B cell (primary cell): ENCODE results near the gene FARP2. TPM values are rescaled to one million over a fixed set of nuclear protein-coding genes. Genes with fewer than 3 reads are reported as not detected.

Experiments used
- ATAC-seq: fragments of 200-7000 bp; cut with Tn5 transposase; one replicate; pipeline ENCODE4 v1.10.0; 2021; ENCODE audit warnings: low read depth, mild to moderate bottlenecking, moderate number of reproducible peaks, moderate library complexity
- CTCF ChIA-PET: fragments of 350-600 bp; sonication (Branson Sonifier 250); formaldehyde crosslinking; loops from one replicate; lab custom pipeline; 2021; ENCODE audit warnings: antibody characterized with exemption, inconsistent platforms; lab: Charles Lee
- POLR2A ChIA-PET: fragments of 350-600 bp; sonication (Branson Sonifier 250); formaldehyde crosslinking; loops from one replicate; lab custom pipeline; 2021; ENCODE audit warnings: antibody characterized with exemption; lab: Charles Lee
- DNase-seq: peaks from one replicate; pipeline ENCODE4 v3.0.0; 2013
- H2AFZ ChIP-seq: 2 replicates; pipeline ENCODE4 v1.6.1; 2012; ENCODE audit warnings: mild to moderate bottlenecking, low read depth, low read length; ENCODE audit not compliant: insufficient read depth, poor library complexity, severe bottlenecking
- H3K27ac ChIP-seq, 2 donors: 1 replicate in 1 of 2; 2 replicates in 1 of 2; pipeline ENCODE4 v1.5.1; 2012 to 2013; ENCODE audit warnings: low read length in 2 of 2, mild to moderate bottlenecking in 2 of 2, moderate library complexity in 1 of 2
- H3K27me3 ChIP-seq, 4 experiments: fragments of 200-600 bp in 1 of 4; sonication (generic) in 1 of 4; replicated peaks in 1 of 4; 1 replicate in 2 of 4; 2 replicates in 2 of 4; pipeline versions ENCODE4 v1.6.1 to v1.7.0; 2013 to 2016; ENCODE audit warnings: low read length in 3 of 4, mild to moderate bottlenecking in 2 of 4, mixed read lengths in 1 of 4, moderate library complexity in 1 of 4; ENCODE audit not compliant: insufficient read depth in 4 of 4, control insufficient read depth in 3 of 4; ENCODE audit errors: control extremely low read depth in 1 of 4
- H3K36me3 ChIP-seq, 2 experiments: replicated peaks in 1 of 2; 1 replicate in 1 of 2; 2 replicates in 1 of 2; pipeline versions ENCODE4 v1.6.1 to v1.7.1; 2013; ENCODE audit warnings: low read length in 1 of 2; ENCODE audit not compliant: insufficient read depth in 2 of 2, control insufficient read depth in 1 of 2; ENCODE audit errors: control extremely low read depth in 1 of 2, extremely low read depth in 1 of 2
- H3K4me1 ChIP-seq, 2 donors: fragments of 200-600 bp in 1 of 2; sonication (generic) in 1 of 2; 1 replicate in 1 of 2; 2 replicates in 1 of 2; pipeline versions ENCODE4 v1.5.1 to v1.6.1; 2013 to 2017; ENCODE audit warnings: low read length in 2 of 2; ENCODE audit not compliant: control insufficient read depth in 2 of 2, insufficient read depth in 2 of 2
- H3K4me2 ChIP-seq: replicated peaks from 2 replicates; pipeline ENCODE3; 2012; ENCODE audit warnings: mild to moderate bottlenecking, low read depth, low read length; ENCODE audit not compliant: poor library complexity, severe bottlenecking
- H3K4me3 ChIP-seq, 5 experiments: fragments of 200-600 bp in 1 of 5; sonication (generic) in 1 of 5; 1 replicate in 3 of 5; 2 replicates in 2 of 5; pipeline versions ENCODE4 v1.5.1 to v1.7.0; 2011 to 2016; ENCODE audit warnings: low read length in 4 of 5, mild to moderate bottlenecking in 4 of 5, low read depth in 2 of 5, control low read depth in 1 of 5, moderate library complexity in 1 of 5; ENCODE audit not compliant: insufficient read depth in 1 of 5; ENCODE audit errors: control extremely low read depth in 1 of 5, extremely low read depth in 1 of 5
- H3K79me2 ChIP-seq: fragments of 200-600 bp; sonication (generic); one replicate; pipeline ENCODE4 v1.6.0; 2016; ENCODE audit warnings: low read length; ENCODE audit not compliant: control insufficient read depth, insufficient read depth
- H3K9ac ChIP-seq: fragments of 200-600 bp; sonication (generic); 2 replicates; pipeline ENCODE4 v1.6.1; 2017; ENCODE audit warnings: mild to moderate bottlenecking, low read length, moderate library complexity
- H3K9me3 ChIP-seq, 3 donors: one replicate each; pipeline versions ENCODE4 v1.6.1 to v1.7.1; 2013; ENCODE audit warnings: low read length in 2 of 3; ENCODE audit not compliant: control insufficient read depth in 2 of 3, insufficient read depth in 1 of 3; ENCODE audit errors: control extremely low read depth in 1 of 3
- H4K20me1 ChIP-seq: 2 replicates; pipeline ENCODE4 v1.6.0; 2012; ENCODE audit warnings: mild to moderate bottlenecking, low read length; ENCODE audit not compliant: insufficient read depth, control insufficient read depth, poor library complexity, severe bottlenecking
- H3K27ac Mint-ChIP-seq: one replicate; pipeline ENCODE4 v1.8.0; 2021; ENCODE audit warnings: mixed read lengths
- H3K27me3 Mint-ChIP-seq: one replicate; pipeline ENCODE4 v1.8.0; 2021; ENCODE audit warnings: mixed read lengths
- H3K4me1 Mint-ChIP-seq: one replicate; pipeline ENCODE4 v1.8.0; 2021; ENCODE audit warnings: mixed read lengths
- H3K4me3 Mint-ChIP-seq: one replicate; pipeline ENCODE4 v1.8.0; 2021; ENCODE audit warnings: mixed read lengths
- H3K9me3 Mint-ChIP-seq: one replicate; pipeline ENCODE4 v1.8.0; 2022; ENCODE audit warnings: mixed read lengths; ENCODE audit not compliant: insufficient read depth
- EZH2 ChIP-seq: IDR thresholded peaks from 2 replicates; pipeline ENCODE4 v1.6.1; 2012; ENCODE audit warnings: borderline replicate concordance, low read depth, mild to moderate bottlenecking, moderate library complexity, low read length; ENCODE audit not compliant: insufficient read depth, poor library complexity, severe bottlenecking
- WGBS: methylation state at CpG from one replicate; pipeline ENCODE4 v1.1.5; 2013; ENCODE audit warnings: missing lambda C conversion rate; ENCODE audit not compliant: insufficient coverage; 5-methylcytosine and 5-hydroxymethylcytosine counted together
- intact Hi-C: fragments of 100-400 bp; cut with micrococcal nuclease; formaldehyde crosslinking; loops from one replicate; pipeline ENCODE4 v1.10.0; 2022
- polyA plus RNA-seq: library from polyadenylated mRNA; depleted of rRNA; stranded (reverse); fragments of >200 nt; gene quantifications from 2 replicates; pipeline ENCODE4 v1.2.3, GENCODE V29; 2012
- total RNA-seq, 2 donors: library from RNA; stranded (reverse); fragments of 120-200 nt in 1 of 2; gene quantifications; 1 replicate in 1 of 2; 2 replicates in 1 of 2; pipeline versions ENCODE4 v1.2.3 to v1.2.4, GENCODE V29; 2013 to 2022
- TF ChIP-seq, protein P1 (sequence below): fragments of 200-600 bp; IDR thresholded peaks from one replicate; pipeline ENCODE4 v1.8.0; 2022; ENCODE audit warnings: antibody characterized with exemption, mild to moderate bottlenecking

Gene FARP2
- total and polyA plus RNA-seq, 2 donors (not counting 1 experiment from before 2014, with no cell fraction given) = 37.1 to 114 TPM

DNA sequence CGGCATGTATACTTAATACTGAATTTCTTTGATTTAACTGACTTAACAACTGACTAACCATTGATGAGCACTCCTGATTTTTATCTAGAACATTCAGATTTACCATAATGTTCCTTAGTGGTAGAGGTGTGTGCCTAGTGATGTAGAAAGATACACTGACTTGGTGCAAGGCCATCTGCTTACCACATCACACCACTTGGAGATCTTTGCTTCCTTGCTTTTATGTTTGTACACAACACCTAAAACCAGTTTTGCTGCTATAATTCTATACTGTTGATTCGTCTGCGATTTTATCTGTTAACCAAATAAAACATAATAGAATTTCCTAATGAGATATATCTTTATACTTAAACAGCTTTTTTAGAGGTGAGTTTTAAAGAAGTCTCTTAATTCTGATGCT, 3.9 kb upstream of the FARP2 start:
- Histone ChIP-seq H3K79me2 (peaks cover 11% of the 10 kb centered on the region), H3K27me3 (no peaks in the 10 kb centered on the region), H3K4me3 (no peak overlapping the region), H3K36me3 (peaks cover 3 to 43% of the 10 kb centered on the region in 2 experiments), H3K9ac (no peak overlapping the region), H4K20me1 (peaks cover 3% of the 10 kb centered on the region), H2AFZ (no peak overlapping the region), H3K9me3 (peaks cover 0 to 5% (median 0%) of the 10 kb centered on the region in 3 donors), H3K4me2 (no peak overlapping the region), H3K4me1 (peaks cover 9 to 14% of the 10 kb centered on the region in 2 donors), H3K27ac (no peak overlapping the region)
- H3K9me3 Mint-ChIP-seq = no peaks in the 10 kb centered on the region
- WGBS = no CpG with 5 or more reads among the region's 3 CpGs
- ATAC-seq (no peak), DNase-seq (no peak)
- ChIA-PET POLR2A (no interaction called here), CTCF (no interaction called here)
- peaks cover 4% of the 10 kb centered on the region for H3K4me1 Mint-ChIP-seq
- TF ChIP-seq EZH2 = no peak
- TF ChIP-seq, protein P1, sequence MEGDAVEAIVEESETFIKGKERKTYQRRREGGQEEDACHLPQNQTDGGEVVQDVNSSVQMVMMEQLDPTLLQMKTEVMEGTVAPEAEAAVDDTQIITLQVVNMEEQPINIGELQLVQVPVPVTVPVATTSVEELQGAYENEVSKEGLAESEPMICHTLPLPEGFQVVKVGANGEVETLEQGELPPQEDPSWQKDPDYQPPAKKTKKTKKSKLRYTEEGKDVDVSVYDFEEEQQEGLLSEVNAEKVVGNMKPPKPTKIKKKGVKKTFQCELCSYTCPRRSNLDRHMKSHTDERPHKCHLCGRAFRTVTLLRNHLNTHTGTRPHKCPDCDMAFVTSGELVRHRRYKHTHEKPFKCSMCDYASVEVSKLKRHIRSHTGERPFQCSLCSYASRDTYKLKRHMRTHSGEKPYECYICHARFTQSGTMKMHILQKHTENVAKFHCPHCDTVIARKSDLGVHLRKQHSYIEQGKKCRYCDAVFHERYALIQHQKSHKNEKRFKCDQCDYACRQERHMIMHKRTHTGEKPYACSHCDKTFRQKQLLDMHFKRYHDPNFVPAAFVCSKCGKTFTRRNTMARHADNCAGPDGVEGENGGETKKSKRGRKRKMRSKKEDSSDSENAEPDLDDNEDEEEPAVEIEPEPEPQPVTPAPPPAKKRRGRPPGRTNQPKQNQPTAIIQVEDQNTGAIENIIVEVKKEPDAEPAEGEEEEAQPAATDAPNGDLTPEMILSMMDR = no peak
- H3K27ac Mint-ChIP-seq = no peak overlapping the region
- H3K27me3 Mint-ChIP-seq = no peaks in the 10 kb centered on the region
- intact Hi-C loops = no loop called here
- H3K4me3 Mint-ChIP-seq = no peak overlapping the region
